NB4 (cell line): ENCODE results near the gene DEPDC4.

Experiments
- DNase-seq: peaks from one replicate; pipeline ENCODE4 v3.0.0; 2010; ENCODE audit warnings: low read depth
- H3K4me3 ChIP-seq: one replicate; pipeline ENCODE4 v1.5.1; 2011; ENCODE audit warnings: mild to moderate bottlenecking, low read depth, low read length, moderate library complexity
- CTCF ChIP-seq: IDR thresholded peaks from one replicate; pipeline ENCODE4 v1.5.1; 2012; ENCODE audit warnings: low read depth, low read length
- MYC ChIP-seq: IDR thresholded peaks from 2 replicates; pipeline ENCODE4 v1.6.1; 2011; ENCODE audit warnings: low read depth, low read length
- POLR2A ChIP-seq: IDR thresholded peaks from 2 replicates; pipeline ENCODE4 v1.6.1; 2011; ENCODE audit warnings: mild to moderate bottlenecking; ENCODE audit not compliant: insufficient read length; ENCODE audit errors: extremely low read depth
- TF ChIP-seq, protein P1 (sequence below): IDR thresholded peaks from 2 replicates; pipeline ENCODE4 v1.6.1; 2011; ENCODE audit warnings: low read depth, low read length

Gene DEPDC4

DNA sequence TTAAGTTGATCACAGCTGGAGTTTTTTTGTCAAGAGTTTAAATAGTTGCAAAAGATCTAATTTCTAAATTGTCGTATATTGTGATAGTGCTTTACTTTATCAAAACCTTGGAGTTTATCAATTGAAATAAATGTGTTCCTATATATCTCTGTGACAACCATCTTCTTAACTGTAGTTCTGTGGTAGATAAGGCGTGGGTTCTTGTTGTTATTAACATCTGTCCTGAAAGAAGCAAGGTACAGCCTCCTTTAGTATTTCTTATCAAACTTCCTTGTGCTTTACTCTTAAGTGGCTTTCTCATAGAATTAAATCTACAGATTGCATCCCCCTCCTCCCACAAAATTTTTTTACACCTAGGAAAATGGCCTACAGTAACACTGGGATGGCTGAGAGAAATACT lies 7.4 kb upstream of the DEPDC4 start:
- no peak for DNase-seq
- no peak overlapping the region for H3K4me3 ChIP-seq
- TF ChIP-seq CTCF (no peak), MYC (no peak), POLR2A (no peak)
- TF ChIP-seq, protein P1, sequence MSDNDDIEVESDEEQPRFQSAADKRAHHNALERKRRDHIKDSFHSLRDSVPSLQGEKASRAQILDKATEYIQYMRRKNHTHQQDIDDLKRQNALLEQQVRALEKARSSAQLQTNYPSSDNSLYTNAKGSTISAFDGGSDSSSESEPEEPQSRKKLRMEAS, result no peak

- no peak overlapping the region for H3K4me3 ChIP-seq
- no peak for DNase-seq
- TF ChIP-seq POLR2A (no peak), MYC (no peak), CTCF (no peak)
- TF ChIP-seq, protein P1, result no peak
These were observed 6.9 kb upstream of the DEPDC4 start for GRCh38 chr12:100273782-100274181.

DNA sequence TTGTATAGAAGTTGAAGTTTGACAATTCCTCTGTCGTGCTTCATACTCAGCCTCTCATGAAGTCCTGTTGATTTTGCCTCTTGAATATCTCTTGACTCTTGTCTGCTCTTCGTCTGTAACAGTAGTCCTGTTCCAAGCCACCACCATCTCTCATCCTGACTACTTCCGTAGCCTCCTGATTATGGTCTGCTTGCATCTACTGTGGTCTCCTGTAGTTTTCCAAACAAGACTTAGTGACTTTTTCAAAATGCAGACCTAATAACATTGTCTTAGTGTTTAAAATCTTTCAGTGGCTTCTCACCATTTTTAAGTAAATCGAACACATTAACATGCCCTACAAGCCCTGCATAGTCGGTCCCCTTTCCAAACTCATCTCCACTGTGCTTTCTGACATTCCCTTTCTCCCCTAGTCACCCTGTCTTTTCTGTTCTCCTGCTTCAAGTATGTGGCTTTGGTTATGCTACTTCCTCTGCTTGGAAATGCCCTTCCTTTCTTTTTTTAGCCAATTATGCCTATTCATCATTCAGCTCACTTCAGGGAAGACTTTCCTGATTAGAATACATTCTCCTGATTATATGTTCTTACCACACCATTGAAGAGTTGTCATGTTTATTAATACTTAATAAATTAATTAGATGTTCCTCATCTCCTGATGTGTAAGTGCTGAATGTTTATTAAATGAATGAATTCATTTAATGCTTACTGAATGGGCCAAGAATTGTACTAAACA lies 2.1 kb upstream of the DEPDC4 start:
- TF ChIP-seq POLR2A, result no peak
- TF ChIP-seq CTCF, result no peak
- TF ChIP-seq, protein P1, result no peak
- no peak for TF ChIP-seq MYC
- H3K4me3 ChIP-seq, result peak overlapping the region; percentile 86
- DNase-seq, result peak; percentile 35

DNA sequence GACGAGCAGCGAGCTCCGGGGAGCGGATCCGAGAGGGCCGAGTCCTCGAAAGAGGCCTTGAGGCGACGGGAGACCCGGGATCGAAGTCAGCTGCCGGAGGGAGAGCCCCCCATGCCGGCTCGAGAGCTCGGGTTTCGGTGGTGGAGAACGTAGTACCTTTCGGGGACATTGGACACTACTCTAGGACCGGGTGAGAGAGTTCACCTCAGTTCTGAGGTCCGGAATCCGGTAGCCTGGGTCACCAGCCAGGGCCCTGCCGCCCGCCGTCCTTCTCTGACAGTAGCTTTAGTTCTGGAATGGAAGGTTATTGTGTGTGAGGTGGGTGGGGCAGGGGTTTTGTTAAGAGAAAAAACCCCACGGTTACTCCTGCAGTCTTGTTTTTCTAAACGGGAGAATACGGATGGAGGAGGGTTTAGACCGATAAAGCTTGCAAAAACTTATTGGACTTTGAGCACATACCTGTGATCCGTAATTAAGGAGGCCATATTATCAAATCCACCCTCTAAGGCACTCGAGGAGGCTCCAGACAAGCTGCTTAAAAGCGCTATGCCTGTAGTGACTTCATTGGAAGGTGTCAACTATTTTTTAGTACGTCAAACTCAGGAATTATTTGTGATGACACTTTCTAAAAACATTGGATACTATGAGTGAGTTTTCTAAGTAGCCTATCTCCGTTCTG lies 863 bp upstream of the DEPDC4 start:
- TF ChIP-seq, protein P1, result no peak
- TF ChIP-seq CTCF, result no peak
- H3K4me3 ChIP-seq, result peak overlapping the region; percentile 86
- DNase-seq, result peak; percentile 44

- TF ChIP-seq MYC (no peak), POLR2A (no peak), CTCF (no peak)
- TF ChIP-seq, protein P1, result no peak
- peak overlapping the region; percentile 86 for H3K4me3 ChIP-seq
These were observed 369 bp downstream of the DEPDC4 start for GRCh38 chr12:100266585-100266834.

More at GRCh38 chr12:100266585-100266834, 369 bp downstream of the DEPDC4 start:
- DNase-seq, result peak; percentile 91
